Measurements from ENCODE around the gene DIDO1. TPM values are rescaled to one million over a fixed set of nuclear protein-coding genes. Genes with fewer than 3 reads are reported as not detected.

DIDO1 gene
- total RNA-seq, 2 donors from 2014 or later, result 34.7 to 37.5 TPM

DNA sequence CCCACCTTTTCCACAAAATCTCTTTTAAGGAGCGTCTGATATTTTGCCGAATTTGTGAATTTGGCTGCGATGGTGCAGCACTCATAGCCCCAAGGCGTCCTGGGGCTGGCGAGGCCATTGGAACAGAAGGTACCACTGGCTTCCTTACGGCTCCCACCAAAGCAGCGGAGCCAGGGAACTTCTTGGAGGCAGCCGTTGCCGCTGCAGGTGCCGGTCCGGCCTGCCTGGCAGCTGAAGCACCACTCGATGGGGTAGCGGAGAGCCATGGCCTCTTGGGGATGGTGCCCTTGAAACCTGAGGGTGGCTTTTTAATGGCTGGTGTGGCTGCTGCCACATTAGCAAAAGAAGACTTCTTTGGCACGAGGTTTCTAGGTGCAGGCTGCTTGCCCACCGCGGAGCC, 29.8 kb downstream of the DIDO1 start:
- Histone ChIP-seq H3K4me1 (peaks cover 0 to 21% of the 10 kb centered on the region in 2 donors), H3K36me3 (peaks cover 42% of the 10 kb centered on the region), H3K4me3 (no peak overlapping the region), H3K9me3 (no peaks in the 10 kb centered on the region), H3K27me3 (no peaks in the 10 kb centered on the region), H3K27ac (no peak overlapping the region)
- no peak for TF ChIP-seq CTCF (IDR thresholded peaks at IDR 0.05)
- DNase-seq (ENCODE audit: low spot score), result no peak

DNA sequence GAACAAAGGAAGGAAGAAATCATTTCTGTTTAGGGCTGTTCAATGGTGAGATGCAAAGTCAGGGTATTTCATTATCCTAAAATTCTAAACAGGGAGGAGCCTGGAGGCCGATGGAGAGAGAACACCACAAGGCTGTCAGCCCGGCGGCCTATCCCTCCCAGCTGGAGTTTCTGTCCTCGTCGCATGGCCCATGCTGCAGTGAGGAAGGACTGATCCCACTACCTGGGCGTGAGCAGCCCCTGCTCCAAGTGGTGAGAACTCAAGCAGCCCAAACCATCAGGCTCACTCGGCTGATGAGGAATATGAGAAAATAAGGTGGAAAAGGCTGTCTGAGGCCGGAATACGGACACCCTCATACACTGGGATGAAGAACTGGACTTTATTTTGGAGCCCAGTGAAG, 30.8 kb downstream of the DIDO1 start:
- peaks cover 0 to 18% of the 10 kb centered on the region in 2 donors for H3K4me1 ChIP-seq
- no peak overlapping the region for H3K27ac ChIP-seq
- no peaks in the 10 kb centered on the region for H3K9me3 ChIP-seq
- no peak overlapping the region for H3K4me3 ChIP-seq
- H3K36me3 ChIP-seq, result peaks cover 52% of the 10 kb centered on the region
- no peak for TF ChIP-seq CTCF (IDR thresholded peaks at IDR 0.05)
- no peaks in the 10 kb centered on the region for H3K27me3 ChIP-seq
- no peak for DNase-seq (ENCODE audit: low spot score)

DNA sequence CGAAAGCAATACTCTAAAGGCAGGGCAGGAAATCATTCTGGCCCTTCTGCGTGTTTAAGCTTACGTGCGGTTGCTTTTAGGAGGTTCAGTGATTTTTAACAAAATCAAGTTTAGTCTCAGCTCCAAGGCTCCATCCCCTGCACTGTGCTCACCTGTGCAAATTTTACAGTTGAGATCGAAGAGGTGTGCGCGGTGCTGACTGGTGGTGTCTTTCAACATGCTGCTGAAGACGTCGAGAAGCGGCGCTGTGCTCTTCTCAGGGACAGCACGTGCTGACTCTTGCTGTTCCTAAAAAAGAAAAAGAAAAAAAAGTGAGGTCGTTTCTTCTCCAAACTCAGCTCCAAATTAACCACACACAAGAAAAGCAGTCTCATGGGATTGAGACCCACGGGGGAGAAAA, 32.0 kb downstream of the DIDO1 start:
- Histone ChIP-seq H3K4me1 (peaks cover 0 to 5% of the 10 kb centered on the region in 2 donors), H3K36me3 (peaks cover 64% of the 10 kb centered on the region), H3K27ac (no peak overlapping the region), H3K9me3 (no peaks in the 10 kb centered on the region), H3K27me3 (no peaks in the 10 kb centered on the region), H3K4me3 (no peak overlapping the region)
- TF ChIP-seq CTCF (IDR thresholded peaks at IDR 0.05), result no peak
- DNase-seq (ENCODE audit: low spot score), result no peak

DNA sequence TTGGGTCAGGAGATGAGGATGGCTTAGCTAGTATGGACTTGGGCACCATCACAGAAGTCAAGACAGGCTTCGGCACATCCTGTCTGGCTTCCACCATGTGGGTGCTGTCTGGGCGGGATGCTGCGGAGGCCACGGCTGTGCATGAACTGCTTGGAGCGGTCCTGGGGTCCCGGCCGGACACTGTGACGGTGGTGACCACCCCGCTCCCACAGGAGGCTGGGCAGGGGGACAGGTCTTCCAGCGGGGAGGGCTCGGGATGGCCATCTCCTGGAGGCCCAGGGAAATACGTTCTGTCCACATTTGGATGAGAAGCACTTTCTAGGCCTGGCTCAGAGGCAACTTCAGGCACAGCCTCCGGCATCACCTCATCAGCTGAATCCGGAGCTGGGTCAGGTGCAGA, 32.6 kb downstream of the DIDO1 start:
- Histone ChIP-seq H3K27ac (no peak overlapping the region), H3K9me3 (no peaks in the 10 kb centered on the region), H3K27me3 (no peaks in the 10 kb centered on the region), H3K4me1 (no peaks in the 10 kb centered on the region), H3K36me3 (peaks cover 70% of the 10 kb centered on the region), H3K4me3 (no peak overlapping the region)
- TF ChIP-seq CTCF (IDR thresholded peaks at IDR 0.05), result no peak
- no peak for DNase-seq (ENCODE audit: low spot score)

GRCh38 chr20:62892348-62893304, 33.7 kb downstream of the DIDO1 start:
- H3K36me3 ChIP-seq, result peaks cover 78% of the 10 kb centered on the region
- no peaks in the 10 kb centered on the region for H3K27me3 ChIP-seq

More at GRCh38 chr20:62892348-62893304, 33.7 kb downstream of the DIDO1 start:
- Histone ChIP-seq H3K4me1 (peaks cover 0 to 4% of the 10 kb centered on the region in 2 donors), H3K27ac (no peak overlapping the region), H3K9me3 (no peaks in the 10 kb centered on the region), H3K4me3 (no peak overlapping the region)
- TF ChIP-seq CTCF (IDR thresholded peaks at IDR 0.05), result no peak
- DNase-seq (ENCODE audit: low spot score), result no peak
